PFSK-1 (cell line): ENCODE data around the gene TRHDE.

Experiments used
- POLR2AphosphoS5 ChIP-seq: IDR thresholded peaks from 2 replicates; pipeline ENCODE4 v1.6.1; 2012; ENCODE audit warnings: low read depth, mild to moderate bottlenecking, control low read depth, low read length, moderate library complexity
- REST ChIP-seq, 2 experiments: IDR thresholded peaks; 2 replicates each; pipeline versions ENCODE4 v1.6.1 to v1.8.0; 2011 to 2012; ENCODE audit warnings: low read depth in 2 of 2, low read length in 2 of 2, control low read depth in 1 of 2, inconsistent platforms in 1 of 2, mild to moderate bottlenecking in 1 of 2, moderate library complexity in 1 of 2; ENCODE audit not compliant: insufficient read depth in 1 of 2
- SIN3A ChIP-seq: IDR thresholded peaks from 2 replicates; pipeline ENCODE4 v1.6.1; 2012; ENCODE audit warnings: mild to moderate bottlenecking, low read length, moderate library complexity, borderline replicate concordance; ENCODE audit not compliant: insufficient read depth
- TAF1 ChIP-seq: IDR thresholded peaks from 2 replicates; pipeline ENCODE4 v1.6.1; 2012; ENCODE audit warnings: low read length, control low read depth, borderline replicate concordance; ENCODE audit not compliant: insufficient read depth

DNA sequence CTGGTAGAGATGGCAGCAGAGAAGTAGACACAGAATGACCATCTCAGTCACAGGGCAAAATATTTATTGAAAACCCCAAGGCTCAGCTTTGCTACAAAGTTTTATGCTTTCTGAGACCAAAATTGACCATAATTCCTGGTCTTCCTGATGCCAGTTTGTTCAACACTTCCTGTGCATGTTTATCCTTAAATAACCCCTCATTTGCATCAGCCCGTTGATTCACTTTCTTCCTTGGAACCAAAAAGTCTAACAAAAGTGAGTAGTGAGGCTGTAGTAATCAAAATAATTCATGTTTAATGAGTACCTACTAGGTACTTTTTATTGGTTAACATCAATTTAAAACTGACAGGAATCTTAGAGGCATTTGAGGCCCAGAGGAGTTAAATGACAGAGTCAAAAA lies 51.7 kb downstream of the TRHDE start:
- TF ChIP-seq POLR2AphosphoS5 (no peak), REST (IDR thresholded peaks at IDR 0.05; ENCODE audit: insufficient read depth in 1 of 2, low read depth in 2 of 2, low read length in 2 of 2) (no peak), SIN3A (no peak), TAF1 (no peak)
